ENCODE measurements around the gene ST6GALNAC1. TPM values are rescaled to one million over a fixed set of nuclear protein-coding genes. Genes with fewer than 3 reads are reported as not detected.

The ST6GALNAC1 gene
- total and polyA plus RNA-seq, 10 of the 15 experiments (the other 5 are each of a cell fraction or from before 2014, with no cell fraction given): 0.08 TPM; not detected in 9

DNA sequence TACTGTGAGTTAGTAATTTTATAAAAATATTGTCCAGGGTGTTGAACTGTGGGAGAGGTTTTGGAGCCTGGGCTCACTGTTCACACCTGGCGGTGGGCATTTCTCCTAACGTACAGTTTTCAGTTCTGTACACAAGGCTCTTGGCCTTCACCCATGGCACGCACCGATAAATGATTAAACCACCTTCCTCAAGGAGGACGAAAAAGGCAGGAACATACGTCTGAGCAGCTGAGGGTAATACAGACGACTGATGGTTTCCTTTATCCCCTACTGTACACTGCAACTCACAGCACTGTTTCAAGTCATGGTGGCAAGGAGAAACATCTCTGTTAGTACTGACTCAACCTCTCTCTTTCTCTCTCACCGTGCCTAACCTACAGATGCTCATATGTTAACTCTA, 1.4 kb upstream of the ST6GALNAC1 start:
- Histone ChIP-seq H3K4me2 (ENCODE audit: control insufficient read depth, insufficient read depth) (no peak overlapping the region), H3K27ac (ENCODE audit: control insufficient read depth, insufficient read depth) (no peak overlapping the region), H3K9me3 (replicated peaks; ENCODE audit: control insufficient read depth, insufficient read depth, low read length) (no peaks in the 10 kb centered on the region; the same call in 1 of the 3 replicates), H3K4me3 (no peak overlapping the region), H3K36me3 (ENCODE audit: control insufficient read depth in 2 of 2, insufficient read depth in 2 of 2, low read length in 1 of 2) (no peaks in the 10 kb centered on the region), H4K20me1 (ENCODE audit: control insufficient read depth, insufficient read depth) (no peaks in the 10 kb centered on the region), H3K27me3 (replicated peaks in 1 of 2; ENCODE audit: control insufficient read depth in 2 of 2, insufficient read depth in 2 of 2, low read length in 1 of 2) (peaks cover 0 to 1% of the 10 kb centered on the region in 2 experiments; a peak in 2 of 4 replicates), H3K79me2 (ENCODE audit: control insufficient read depth, insufficient read depth, low read length) (no peaks in the 10 kb centered on the region), H3K9ac (ENCODE audit: control insufficient read depth, insufficient read depth, low read length) (no peak overlapping the region), H2AFZ (ENCODE audit: control insufficient read depth, low read depth, low read length) (no peak overlapping the region), H3K4me1 (ENCODE audit: control insufficient read depth, insufficient read depth, low read length) (no peaks in the 10 kb centered on the region)
- no peak for ATAC-seq
- BruUV-seq (replicated peaks): no TSS peak
- CTCF ChIA-PET: no interaction called here
- POLR2A ChIA-PET: no interaction called here
- in situ Hi-C loops (cut with MboI): no loop called here
- 40% methylated on average over 8 of the region's 8 CpGs for WGBS (ENCODE audit: insufficient coverage, insufficient replicate concordance, low lambda C conversion rate, missing lambda C conversion rate)
- FAIRE-seq: no peak
- no peak for DNase-seq (ENCODE audit: low read depth, low spot score)
- SMC1A ChIA-PET (ENCODE audit: uncharacterized antibody, unreplicated experiment): no interaction called here
- RAD21 ChIA-PET (ENCODE audit: unreplicated experiment): no interaction called here
- TF ChIP-seq NFIC (IDR thresholded peaks at IDR 0.05; ENCODE audit: low read depth, low read length) (no peak), RAD21 (IDR thresholded peaks at IDR 0.05; ENCODE audit: insufficient read depth, low read depth, low read length) (no peak), POLR2A (IDR thresholded peaks at IDR 0.05; ENCODE audit: low read depth, low read length) (no peak), SP1 (IDR thresholded peaks at IDR 0.05; ENCODE audit: low read depth, low read length) (no peak), ESRRA (IDR thresholded peaks at IDR 0.05; ENCODE audit: low read length) (no peak), MXI1 (IDR thresholded peaks at IDR 0.05; ENCODE audit: low read depth, low read length) (no peak), BACH1 (IDR thresholded peaks at IDR 0.05; ENCODE audit: borderline replicate concordance) (no peak), NR2C2 (IDR thresholded peaks at IDR 0.05; ENCODE audit: borderline replicate concordance, control insufficient read depth, insufficient read length, low read depth) (no peak), TCF12 (IDR thresholded peaks at IDR 0.05; ENCODE audit: low read depth, low read length) (no peak)
- TF ChIP-seq, protein P1, sequence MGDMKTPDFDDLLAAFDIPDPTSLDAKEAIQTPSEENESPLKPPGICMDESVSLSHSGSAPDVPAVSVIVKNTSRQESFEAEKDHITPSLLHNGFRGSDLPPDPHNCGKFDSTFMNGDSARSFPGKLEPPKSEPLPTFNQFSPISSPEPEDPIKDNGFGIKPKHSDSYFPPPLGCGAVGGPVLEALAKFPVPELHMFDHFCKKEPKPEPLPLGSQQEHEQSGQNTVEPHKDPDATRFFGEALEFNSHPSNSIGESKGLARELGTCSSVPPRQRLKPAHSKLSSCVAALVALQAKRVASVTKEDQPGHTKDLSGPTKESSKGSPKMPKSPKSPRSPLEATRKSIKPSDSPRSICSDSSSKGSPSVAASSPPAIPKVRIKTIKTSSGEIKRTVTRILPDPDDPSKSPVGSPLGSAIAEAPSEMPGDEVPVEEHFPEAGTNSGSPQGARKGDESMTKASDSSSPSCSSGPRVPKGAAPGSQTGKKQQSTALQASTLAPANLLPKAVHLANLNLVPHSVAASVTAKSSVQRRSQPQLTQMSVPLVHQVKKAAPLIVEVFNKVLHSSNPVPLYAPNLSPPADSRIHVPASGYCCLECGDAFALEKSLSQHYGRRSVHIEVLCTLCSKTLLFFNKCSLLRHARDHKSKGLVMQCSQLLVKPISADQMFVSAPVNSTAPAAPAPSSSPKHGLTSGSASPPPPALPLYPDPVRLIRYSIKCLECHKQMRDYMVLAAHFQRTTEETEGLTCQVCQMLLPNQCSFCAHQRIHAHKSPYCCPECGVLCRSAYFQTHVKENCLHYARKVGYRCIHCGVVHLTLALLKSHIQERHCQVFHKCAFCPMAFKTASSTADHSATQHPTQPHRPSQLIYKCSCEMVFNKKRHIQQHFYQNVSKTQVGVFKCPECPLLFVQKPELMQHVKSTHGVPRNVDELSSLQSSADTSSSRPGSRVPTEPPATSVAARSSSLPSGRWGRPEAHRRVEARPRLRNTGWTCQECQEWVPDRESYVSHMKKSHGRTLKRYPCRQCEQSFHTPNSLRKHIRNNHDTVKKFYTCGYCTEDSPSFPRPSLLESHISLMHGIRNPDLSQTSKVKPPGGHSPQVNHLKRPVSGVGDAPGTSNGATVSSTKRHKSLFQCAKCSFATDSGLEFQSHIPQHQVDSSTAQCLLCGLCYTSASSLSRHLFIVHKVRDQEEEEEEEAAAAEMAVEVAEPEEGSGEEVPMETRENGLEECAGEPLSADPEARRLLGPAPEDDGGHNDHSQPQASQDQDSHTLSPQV (IDR thresholded peaks at IDR 0.05): no peak
- intact Hi-C loops (cut with micrococcal nuclease; ENCODE audit: unreplicated experiment): no loop called here
